ENCODE measurements around the gene MKKS.
"Not testable (repeated sequence)": the region's sequence is repeated elsewhere in the genome, so short reads cannot be mapped to it uniquely, and the experiment has no call there.

MKKS gene

DNA sequence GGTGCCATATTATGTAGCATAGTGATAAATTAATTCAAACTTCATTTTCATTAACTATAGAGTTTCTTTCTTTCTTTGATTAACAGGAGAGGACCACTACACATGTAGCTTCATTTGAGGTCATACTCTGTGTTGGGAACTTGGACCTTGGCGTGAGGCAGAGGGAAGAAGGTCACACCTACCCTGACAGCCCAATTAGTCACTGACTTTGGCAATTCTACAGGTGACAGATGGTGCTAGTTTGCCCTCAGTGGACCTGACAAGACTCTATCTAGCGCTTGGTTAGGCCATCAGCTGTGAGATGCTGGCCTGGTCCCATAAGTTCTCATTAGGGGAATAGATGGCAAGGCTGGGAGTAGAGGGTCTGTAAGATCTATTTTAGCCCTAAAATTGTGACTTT, 15.2 kb upstream of the MKKS start:
- no peak for DNase-seq (ENCODE audit: low read depth in 2 of 2)

DNA sequence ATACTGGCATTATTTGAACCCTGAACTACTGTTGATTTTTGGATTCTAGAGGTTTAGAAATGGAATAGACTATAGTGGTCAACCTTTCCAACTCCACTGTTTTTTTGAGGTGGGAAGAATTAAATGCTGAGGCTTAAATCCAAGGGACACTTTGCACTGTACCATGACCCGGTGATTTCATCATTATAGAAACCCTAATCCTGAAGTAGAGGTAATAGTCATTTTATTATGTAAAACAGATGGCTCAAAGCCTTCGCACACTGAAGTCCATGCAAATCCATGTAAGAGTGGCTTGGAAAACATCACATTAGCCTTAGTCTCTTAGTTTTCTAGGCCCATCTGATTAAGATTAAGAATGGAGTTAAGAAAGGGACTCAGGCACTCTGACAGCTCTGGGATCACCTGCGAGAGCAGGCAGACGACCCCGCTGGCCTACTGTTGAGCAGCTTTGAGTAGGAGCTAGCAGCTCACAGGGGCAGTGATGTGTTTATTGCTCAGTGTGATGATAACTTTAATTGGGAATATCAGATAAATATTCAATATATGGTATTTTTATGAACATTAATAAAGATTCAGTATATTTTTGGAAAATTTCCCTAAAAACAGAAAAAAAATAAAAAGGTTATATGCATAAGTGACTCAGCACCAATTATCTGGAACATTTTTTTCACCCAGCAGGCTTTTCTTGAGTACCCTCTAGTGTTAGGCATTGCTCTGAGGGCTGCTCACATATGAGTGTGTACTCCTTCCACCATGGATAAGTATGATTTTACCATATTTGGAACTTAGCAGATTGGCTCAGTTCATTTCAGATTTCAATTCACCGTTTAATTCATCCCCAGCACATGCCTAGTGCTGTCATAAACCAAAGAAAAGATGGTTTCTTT, 14.5 kb upstream of the MKKS start:
- no peak for DNase-seq (ENCODE audit: low read depth in 2 of 2)

GRCh38 chr20:10447028-10447427, 13.0 kb upstream of the MKKS start:
- DNase-seq (ENCODE audit: low read depth in 2 of 2): peak in 1 of 2 experiments; percentile 34

DNA sequence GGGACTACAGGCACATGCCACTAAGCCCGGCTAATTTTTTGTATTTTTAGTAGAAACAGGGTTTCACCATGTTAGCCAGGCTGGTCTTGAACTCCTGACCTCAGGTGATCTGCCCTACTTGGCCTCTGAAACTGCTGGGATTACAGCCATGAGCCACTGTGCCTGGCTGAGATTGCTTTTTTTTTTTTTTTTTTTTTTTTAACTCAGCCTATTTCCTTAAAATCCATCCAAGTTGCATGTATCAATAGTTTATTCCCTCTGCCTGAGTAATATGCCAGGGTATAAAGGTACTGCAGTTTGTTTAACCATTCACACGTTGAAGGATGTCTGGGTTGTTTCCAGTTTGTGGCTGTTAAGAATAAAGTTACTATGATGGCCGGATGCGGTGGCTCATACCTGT, 11.7 kb upstream of the MKKS start:
- DNase-seq (ENCODE audit: low read depth in 2 of 2): no peak

DNA sequence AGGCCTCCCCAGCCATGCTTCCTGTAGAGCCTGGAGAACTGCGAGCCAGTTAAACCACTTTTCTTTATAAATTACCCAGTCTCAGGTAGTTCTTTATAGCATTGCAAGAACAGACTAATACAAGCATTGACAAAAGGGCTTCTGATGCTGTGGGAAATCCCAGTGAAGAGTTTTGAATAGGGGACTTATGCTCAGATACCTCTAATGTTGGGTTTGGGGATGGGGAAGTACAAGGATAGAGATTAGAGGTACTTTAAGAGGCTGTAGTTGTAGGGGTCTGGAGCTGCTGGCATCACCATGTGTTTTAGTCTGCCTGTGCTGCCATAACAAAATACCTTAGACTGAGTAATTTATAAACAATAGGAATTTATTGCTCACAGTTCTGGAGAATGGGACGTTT, 9.9 kb upstream of the MKKS start:
- no peak for DNase-seq (ENCODE audit: low read depth in 2 of 2)

- DNase-seq (ENCODE audit: low read depth in 2 of 2): no peak
Observed at GRCh38 chr20:10438217-10438616, 4.2 kb upstream of the MKKS start.

DNA sequence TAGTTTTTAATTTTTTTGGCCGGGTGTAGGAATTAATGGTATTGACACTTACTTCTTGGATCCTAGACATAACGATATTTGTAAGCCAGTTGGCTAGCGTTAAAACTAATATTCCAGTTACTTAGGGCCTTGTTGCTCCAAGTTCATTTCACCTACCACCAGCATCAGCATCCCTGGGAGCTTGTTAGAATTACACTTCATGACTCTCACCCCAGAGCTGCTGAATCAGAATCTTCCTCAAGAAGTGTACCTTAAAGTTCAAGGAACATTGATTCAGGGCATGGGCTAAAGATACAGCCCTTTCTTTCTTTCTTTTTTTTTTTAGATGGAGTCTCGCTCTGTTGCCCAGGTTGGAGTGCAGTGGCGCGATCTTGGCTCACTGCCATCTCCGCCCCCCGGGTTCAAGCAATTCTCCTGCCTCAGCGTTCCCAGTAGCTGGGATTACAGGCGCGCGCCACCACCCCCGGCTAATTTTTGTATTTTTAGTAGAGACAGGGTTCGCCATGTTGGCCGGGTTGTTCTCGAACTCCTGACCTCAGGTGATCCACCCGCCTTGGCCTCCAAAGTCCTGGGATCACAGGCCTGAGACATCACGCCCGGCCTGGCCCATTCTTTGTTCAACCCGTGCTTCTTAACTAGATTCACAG, 2.2 kb upstream of the MKKS start:
- no peak for DNase-seq (ENCODE audit: low read depth in 2 of 2)

DNA sequence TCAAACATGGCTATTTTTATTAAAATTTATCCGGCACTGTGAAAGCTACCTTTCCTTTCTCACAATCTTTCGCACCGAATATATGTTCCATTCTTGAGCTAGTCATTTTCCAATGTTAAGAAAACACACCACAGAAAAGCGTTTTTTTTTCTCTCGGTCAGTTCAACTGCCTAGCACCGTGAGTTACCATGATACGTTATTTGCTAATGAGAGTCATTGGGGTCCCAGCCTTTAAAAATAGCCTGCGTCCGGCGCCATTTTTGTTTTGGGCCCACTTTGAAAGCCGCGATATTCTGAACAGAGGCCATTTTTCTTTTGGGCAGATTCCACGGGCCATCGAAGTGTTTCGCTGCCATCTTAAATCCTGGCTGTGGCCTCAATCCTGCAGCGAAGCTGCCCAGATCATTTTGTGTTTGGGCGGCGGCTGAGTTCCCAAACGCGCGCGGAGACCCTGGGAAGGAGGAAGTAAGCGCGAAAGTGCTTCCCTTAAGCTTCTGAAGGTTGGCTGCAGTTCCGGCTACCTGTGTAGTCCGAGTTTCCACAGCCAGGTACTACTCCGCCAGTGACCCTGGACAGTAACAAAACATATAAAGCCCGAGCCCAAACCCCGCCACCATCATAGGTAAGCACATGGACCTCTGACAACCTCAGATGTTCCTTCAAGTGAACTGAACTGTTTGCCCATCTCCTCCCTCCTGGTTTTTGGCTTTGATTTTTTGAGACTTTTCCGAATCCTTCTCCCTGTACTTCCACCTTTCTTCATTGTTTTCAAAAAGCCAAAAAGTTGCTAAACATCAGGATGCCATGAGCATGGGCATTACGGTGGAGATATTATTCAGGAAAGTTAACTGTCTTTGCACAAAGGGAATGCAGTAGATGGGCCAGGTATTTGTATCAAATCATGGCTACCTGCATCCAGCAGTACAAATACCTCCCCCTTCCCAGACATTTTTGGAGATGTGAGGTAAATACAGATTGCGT, 1.1 kb upstream of the MKKS start, which contains the start of gene SLX4IP:
Gene SLX4IP (plus strand): TSS at position 474 of the 981 bp plus-strand sequence. CDS start 22,900 bp downstream, outside the sequence.
- DNase-seq (ENCODE audit: low read depth in 2 of 2): peak; percentile 73 to 76

DNA sequence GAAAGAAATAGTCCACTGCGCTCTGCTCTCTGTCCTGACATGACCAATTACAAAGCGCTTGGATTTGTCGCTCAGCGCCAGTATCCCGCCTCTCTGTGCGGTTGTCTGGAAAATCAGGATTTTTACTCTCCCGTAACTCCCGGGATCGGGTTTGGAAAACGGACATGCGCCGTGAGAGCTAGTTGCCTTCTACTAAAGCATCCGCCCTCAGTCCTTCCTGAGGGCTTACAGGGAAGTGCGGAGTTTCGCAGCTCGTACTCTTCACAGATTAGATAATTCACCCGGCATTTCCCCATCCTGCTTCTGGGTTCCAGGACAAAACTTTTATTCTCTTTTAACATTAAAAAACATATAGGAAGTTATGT, 427 bp upstream of the MKKS start:
- peak; percentile 65 to 66 for DNase-seq (ENCODE audit: low read depth in 2 of 2)

- no peak for DNase-seq (ENCODE audit: low read depth in 2 of 2)
Observed at GRCh38 chr20:10433014-10433622, 904 bp downstream of the MKKS start.

- no peak for DNase-seq (ENCODE audit: low read depth in 2 of 2)
Observed at GRCh38 chr20:10432079-10432478, 1.9 kb downstream of the MKKS start.

- no peak for DNase-seq (ENCODE audit: low read depth in 2 of 2)
Observed at GRCh38 chr20:10430704-10431103, 3.3 kb downstream of the MKKS start.

DNA sequence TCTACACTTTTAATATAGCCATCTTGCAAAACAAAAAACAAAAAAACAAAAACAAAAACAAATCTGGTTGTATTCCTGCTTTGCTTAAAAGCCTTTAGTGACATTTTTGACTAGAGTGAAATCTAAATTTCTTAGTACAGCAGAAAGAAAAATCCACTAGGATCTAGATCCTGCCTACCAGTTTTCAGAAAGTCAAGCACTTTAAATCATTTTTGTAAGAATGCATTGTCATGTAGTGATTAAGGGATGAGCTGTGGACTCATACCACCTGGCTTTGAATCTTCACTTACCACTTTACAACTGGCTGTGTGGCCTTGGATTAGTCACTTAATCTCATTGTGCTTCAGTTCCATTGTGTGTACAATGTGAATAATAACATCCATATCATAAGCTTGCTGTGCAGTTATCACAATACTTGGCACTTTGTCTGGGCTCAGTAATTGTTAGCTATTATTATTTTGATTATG, 4.0 kb downstream of the MKKS start:
- DNase-seq (ENCODE audit: low read depth in 2 of 2): no peak

DNA sequence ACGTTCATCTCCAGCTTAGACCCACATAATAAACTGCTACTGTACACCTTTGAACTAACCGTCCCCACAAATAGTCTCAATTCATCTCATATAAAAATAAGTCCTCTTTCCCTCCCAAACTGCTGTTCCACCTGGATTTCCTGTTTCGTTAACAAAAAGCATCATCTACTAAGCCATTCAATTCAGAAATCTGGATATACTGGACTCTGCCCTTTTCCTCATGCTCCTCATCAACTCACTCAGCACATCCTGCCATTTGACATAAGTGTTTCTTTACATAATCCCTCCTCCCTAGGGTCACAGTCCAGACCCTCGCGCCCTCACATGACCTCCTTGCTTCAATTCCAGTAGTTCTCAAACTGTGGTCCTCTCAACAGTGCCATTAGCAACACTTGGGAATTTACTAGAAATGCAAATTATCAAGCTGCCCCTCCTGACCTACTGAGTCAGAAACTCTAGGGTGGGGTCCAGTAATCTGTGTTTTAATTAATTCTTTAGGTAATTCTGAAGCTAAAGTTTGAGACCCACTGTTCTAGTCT, 4.5 kb downstream of the MKKS start:
- DNase-seq (ENCODE audit: low read depth in 2 of 2): no peak

GRCh38 chr20:10428008-10428407, 6.0 kb downstream of the MKKS start:
- DNase-seq (ENCODE audit: low read depth in 2 of 2): no peak

- peak in 1 of 2 experiments; percentile 28 for DNase-seq (ENCODE audit: low read depth in 2 of 2)
Observed at GRCh38 chr20:10427060-10427692, 6.8 kb downstream of the MKKS start.

GRCh38 chr20:10423735-10424134, 10.3 kb downstream of the MKKS start:
- DNase-seq (ENCODE audit: low read depth in 2 of 2): no peak

DNA sequence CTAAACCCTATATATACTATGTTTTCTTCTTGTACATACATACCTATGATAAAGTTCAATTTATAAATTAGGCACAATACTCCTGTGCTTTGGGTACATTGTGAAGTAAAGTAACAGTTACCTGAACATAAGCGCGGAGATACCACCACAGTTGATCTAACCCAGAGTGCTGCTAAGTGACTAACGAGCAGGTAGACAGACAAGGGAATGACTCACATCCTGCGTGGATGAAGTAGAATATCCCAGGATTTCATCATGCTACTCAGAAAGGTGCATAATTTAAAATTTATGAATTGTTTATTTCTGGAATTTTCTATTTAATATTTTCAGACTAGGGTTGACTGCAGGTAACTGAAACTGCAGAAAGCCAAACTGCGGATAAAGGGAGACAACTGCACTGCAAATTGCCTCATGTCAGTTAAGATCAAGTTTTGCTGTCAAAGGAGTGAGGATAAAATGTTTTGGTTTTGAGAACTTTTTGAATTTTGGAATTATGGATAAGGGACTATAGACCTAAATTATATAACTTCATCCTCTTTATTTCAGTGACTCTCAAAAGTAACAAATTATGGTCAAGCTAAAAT, 14.4 kb downstream of the MKKS start:
- DNase-seq (ENCODE audit: low read depth in 2 of 2): no peak

DNA sequence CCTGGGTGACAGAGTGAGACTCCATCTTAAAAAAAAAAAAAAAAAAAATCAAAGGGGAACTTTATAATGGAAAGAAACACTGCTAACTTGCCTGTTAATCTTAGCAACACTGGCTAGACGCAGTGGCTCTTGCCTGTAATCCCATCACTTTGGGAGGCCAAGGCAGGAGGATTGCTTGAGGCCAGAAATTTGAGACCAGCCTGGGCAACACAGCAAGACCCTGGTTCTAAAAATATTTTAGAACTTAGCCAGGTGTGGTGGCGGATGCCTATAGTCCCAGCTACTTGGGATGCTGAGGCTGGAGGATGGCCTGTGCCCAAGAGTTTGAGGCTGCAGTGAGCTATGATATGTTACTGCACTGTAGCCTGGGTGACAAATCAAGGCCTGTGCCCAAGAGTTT, 16.8 kb downstream of the MKKS start:
- DNase-seq (ENCODE audit: low read depth in 2 of 2): not testable (repeated sequence)

- no peak for DNase-seq (ENCODE audit: low read depth in 2 of 2)
Observed at GRCh38 chr20:10415013-10415650, 18.9 kb downstream of the MKKS start.
